Osteocyte (in vitro differentiated cells): ENCODE measurements around the gene PAX7. TPM values are rescaled to one million over a fixed set of nuclear protein-coding genes. Genes with fewer than 3 reads are reported as not detected.

Source experiments
- DNase-seq: peaks from one replicate; pipeline ENCODE4 v3.0.0; 2021; ENCODE audit warnings: mixed read lengths; ENCODE audit not compliant: unreplicated experiment; ENCODE audit errors: extremely low spot score
- H3K27ac Mint-ChIP-seq: one replicate; pipeline ENCODE4 v1.8.0; 2021; ENCODE audit warnings: mild to moderate bottlenecking, mixed read lengths; ENCODE audit not compliant: unreplicated experiment
- H3K27me3 Mint-ChIP-seq: one replicate; pipeline ENCODE4 v1.8.0; 2021; ENCODE audit warnings: mixed read lengths; ENCODE audit not compliant: unreplicated experiment
- H3K36me3 Mint-ChIP-seq: one replicate; pipeline ENCODE4 v1.8.0; 2021; ENCODE audit warnings: mixed read lengths; ENCODE audit not compliant: unreplicated experiment
- H3K4me1 Mint-ChIP-seq: one replicate; pipeline ENCODE4 v1.8.0; 2021; ENCODE audit warnings: mixed read lengths; ENCODE audit not compliant: unreplicated experiment
- H3K4me3 Mint-ChIP-seq: one replicate; pipeline ENCODE4 v1.8.0; 2021; ENCODE audit warnings: mild to moderate bottlenecking, moderate library complexity, mixed read lengths; ENCODE audit not compliant: unreplicated experiment
- H3K9me3 Mint-ChIP-seq: one replicate; pipeline ENCODE4 v1.8.0; 2021; ENCODE audit warnings: mixed read lengths; ENCODE audit not compliant: unreplicated experiment
- total RNA-seq: library from RNA; stranded (reverse); gene quantifications from 2 replicates; pipeline ENCODE4 v1.2.1, GENCODE V29; 2021
- TF ChIP-seq, protein P1 (sequence below): fragments of 200-600 bp; sonication (generic); IDR thresholded peaks from 2 replicates; pipeline ENCODE4 v1.5.0; 2021; ENCODE audit warnings: antibody characterized with exemption, mild to moderate bottlenecking, moderate library complexity

Gene PAX7
- total RNA-seq, 1 donor from 2014 or later = not detected

DNA sequence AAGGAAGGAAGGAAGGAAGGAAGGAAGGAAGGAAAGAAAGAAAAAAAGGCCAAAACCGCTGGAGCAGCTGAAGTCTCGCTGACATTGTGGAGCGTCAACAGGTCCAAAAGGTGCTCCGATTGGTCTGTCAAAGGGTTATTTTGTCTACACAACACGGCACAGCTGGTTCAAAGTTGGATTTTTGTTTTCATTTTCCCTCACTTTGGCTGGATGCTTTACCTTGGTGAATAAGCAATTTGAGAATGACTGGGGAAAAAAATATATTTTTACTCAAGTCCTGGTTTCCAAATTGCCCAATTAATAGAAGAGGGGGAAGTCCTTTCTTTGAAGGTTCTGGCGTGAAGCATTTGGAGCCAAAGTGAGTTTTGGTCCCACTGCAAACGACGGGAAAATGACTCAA lies 19.3 kb upstream of the PAX7 start:
- no peaks in the 10 kb centered on the region for H3K36me3 Mint-ChIP-seq
- H3K27ac Mint-ChIP-seq = no peak overlapping the region
- no peak overlapping the region for H3K4me3 Mint-ChIP-seq
- no peak for DNase-seq
- peaks cover 4% of the 10 kb centered on the region for H3K9me3 Mint-ChIP-seq
- no peaks in the 10 kb centered on the region for H3K4me1 Mint-ChIP-seq
- peaks cover 6% of the 10 kb centered on the region for H3K27me3 Mint-ChIP-seq
- TF ChIP-seq, protein P1, sequence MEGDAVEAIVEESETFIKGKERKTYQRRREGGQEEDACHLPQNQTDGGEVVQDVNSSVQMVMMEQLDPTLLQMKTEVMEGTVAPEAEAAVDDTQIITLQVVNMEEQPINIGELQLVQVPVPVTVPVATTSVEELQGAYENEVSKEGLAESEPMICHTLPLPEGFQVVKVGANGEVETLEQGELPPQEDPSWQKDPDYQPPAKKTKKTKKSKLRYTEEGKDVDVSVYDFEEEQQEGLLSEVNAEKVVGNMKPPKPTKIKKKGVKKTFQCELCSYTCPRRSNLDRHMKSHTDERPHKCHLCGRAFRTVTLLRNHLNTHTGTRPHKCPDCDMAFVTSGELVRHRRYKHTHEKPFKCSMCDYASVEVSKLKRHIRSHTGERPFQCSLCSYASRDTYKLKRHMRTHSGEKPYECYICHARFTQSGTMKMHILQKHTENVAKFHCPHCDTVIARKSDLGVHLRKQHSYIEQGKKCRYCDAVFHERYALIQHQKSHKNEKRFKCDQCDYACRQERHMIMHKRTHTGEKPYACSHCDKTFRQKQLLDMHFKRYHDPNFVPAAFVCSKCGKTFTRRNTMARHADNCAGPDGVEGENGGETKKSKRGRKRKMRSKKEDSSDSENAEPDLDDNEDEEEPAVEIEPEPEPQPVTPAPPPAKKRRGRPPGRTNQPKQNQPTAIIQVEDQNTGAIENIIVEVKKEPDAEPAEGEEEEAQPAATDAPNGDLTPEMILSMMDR = no peak

DNA sequence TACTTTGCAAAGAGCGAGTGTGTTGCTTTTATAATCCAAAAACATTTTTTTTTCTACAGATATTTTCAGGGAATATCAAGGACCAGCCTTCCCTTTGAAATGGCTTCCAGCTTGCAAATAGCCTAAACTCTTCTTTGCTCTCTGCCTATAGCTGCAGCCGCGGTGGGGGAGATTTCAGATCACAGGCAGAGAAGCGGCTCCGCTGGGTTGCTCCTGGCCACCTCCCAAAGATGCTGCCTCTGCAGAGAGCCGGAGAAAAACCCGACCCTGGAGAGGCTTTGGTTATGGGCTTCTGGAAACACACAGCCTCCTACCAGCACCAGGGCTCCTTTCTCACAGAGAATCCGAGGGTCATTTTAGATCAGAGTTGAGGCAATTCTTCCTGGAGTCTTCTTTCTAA lies 18.6 kb upstream of the PAX7 start:
- Mint-ChIP-seq H3K36me3 (no peaks in the 10 kb centered on the region), H3K27me3 (peaks cover 6% of the 10 kb centered on the region), H3K27ac (no peak overlapping the region), H3K9me3 (peaks cover 4% of the 10 kb centered on the region), H3K4me1 (no peaks in the 10 kb centered on the region), H3K4me3 (no peak overlapping the region)
- TF ChIP-seq, protein P1 = no peak
- DNase-seq = no peak

DNA sequence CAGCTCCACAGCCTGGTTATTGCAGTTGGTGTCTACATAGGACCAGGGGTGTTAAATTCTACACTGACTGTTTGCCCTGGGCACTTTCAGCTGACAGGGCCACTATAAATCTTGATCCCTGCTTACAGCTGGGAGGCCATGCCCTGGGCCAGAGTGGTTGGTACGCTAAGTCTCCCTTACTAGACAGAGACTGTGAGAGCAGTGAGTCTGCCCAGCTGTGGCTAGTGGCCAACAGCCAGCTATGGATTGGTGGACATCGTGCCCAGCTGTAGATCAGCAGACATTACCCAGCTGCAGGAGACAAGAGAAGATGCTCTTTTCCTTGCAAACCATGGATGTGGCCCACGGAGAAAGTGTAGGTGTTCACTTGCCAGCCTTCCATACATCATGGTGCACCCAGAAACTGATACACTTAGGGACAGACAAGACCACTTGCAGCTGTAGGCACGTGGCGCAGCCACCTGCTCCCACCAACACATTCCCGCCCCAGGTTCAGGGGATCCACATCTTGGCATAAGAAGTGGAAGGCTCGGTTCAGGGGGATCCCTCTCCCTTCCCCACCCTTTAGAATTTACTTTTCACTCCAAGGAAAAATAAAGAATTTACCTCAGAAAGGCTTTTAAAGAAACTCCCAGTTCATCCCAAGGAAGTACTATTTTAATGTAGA lies 16.4 kb upstream of the PAX7 start:
- Mint-ChIP-seq H3K36me3 (no peaks in the 10 kb centered on the region), H3K27me3 (peaks cover 6% of the 10 kb centered on the region), H3K9me3 (no peaks in the 10 kb centered on the region), H3K4me3 (no peak overlapping the region), H3K4me1 (no peaks in the 10 kb centered on the region), H3K27ac (no peak overlapping the region)
- TF ChIP-seq, protein P1 = no peak
- no peak for DNase-seq

DNA sequence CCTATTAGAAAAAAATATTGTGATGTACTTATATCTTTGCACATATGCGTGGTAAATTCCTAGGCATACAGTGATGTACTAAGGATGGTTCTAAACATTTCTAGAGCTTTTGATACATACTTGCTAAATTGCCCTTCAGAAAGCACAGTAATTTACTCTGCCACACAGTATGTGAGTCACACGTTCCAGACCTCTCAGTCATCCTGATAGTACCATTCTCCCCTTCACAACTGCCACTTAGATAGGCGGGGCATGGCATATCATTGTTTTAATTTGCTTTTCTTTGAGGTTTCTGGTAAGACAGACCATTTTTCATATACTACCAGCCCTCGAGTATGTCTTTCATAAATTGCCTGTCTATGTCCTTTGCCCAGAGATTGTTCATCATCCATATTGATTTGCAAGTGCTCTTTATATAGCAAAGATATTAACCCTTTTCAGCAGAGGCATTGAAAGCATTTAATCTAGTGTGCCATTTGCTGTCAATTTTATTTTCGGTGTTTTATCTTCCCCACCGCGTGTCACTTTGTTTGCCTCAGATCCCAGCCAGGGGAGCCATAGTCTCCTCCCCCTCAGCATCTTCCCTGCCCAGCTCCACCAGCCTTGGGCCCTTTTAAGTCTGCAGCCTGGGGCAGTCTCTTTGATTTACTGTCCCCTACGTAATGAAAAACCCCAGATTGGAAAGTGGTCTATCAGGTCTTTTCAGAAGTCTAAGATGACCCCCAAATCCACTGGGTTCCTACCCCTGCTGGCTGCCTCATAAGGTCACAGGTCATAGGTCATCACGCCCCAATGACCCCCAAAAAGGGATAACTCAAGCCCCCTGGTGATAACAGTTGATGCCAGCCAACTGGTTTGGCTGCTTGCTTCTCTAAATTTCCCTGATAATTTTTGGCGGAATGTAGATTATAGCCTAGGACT lies 11.8 kb upstream of the PAX7 start:
- H3K27ac Mint-ChIP-seq = no peak overlapping the region
- DNase-seq = no peak

More for the DNA sequence above, 11.8 kb upstream of the PAX7 start:
- Mint-ChIP-seq H3K4me1 (no peaks in the 10 kb centered on the region), H3K27me3 (peaks cover 22% of the 10 kb centered on the region), H3K4me3 (no peak overlapping the region), H3K9me3 (no peaks in the 10 kb centered on the region), H3K36me3 (no peaks in the 10 kb centered on the region)
- TF ChIP-seq, protein P1 = no peak
